Loucy (cell line): ENCODE measurements around the gene ACSS2.

ENCODE experiments used
- CTCF ChIP-seq: fragments of 200-600 bp; sonication (generic); conservative IDR thresholded peaks from 2 replicates; pipeline ENCODE4 v1.5.1; 2014; ENCODE audit warnings: mild to moderate bottlenecking, antibody characterized with exemption, low read length
- EZH2phosphoT487 ChIP-seq: fragments of 200-600 bp; IDR thresholded peaks from 2 replicates; pipeline ENCODE4 v1.6.1; 2018; ENCODE audit warnings: antibody characterized with exemption, mild to moderate bottlenecking, moderate library complexity, borderline replicate concordance

GRCh38 chr20:34894723-34895122, 18.3 kb downstream of the ACSS2 start:
- no peak for TF ChIP-seq EZH2phosphoT487
- no peak for TF ChIP-seq CTCF
